Stimulated activated memory B cell treated with anti-CD40 and anti-IgM and Interleukin-4, amounts not matched to agents 10 μg/mL and 1 μg/mL and 100 μg/mL, for 72 hours (primary cell): Measurements from ENCODE around the gene ZNF236.

Source experiments
- ATAC-seq: fragments of 150-1000 bp; cut with Tn5 transposase; 2 replicates; pipeline ENCODE4 v1.10.0; 2021
- H3K27ac Mint-ChIP-seq: one replicate; pipeline ENCODE4 v1.8.0; 2022; ENCODE audit warnings: mild to moderate bottlenecking, mixed read lengths
- H3K27me3 Mint-ChIP-seq: one replicate; pipeline ENCODE4 v1.8.0; 2022; ENCODE audit warnings: mixed read lengths
- H3K36me3 Mint-ChIP-seq: one replicate; pipeline ENCODE4 v1.8.0; 2022; ENCODE audit warnings: mixed read lengths
- H3K4me1 Mint-ChIP-seq: one replicate; pipeline ENCODE4 v1.8.0; 2022; ENCODE audit warnings: mixed read lengths
- H3K4me3 Mint-ChIP-seq: one replicate; pipeline ENCODE4 v1.8.0; 2022; ENCODE audit warnings: mild to moderate bottlenecking, moderate library complexity, mixed read lengths
- H3K9me3 Mint-ChIP-seq: one replicate; pipeline ENCODE4 v1.8.0; 2022; ENCODE audit warnings: mixed read lengths

The ZNF236 gene

GRCh38 chr18:76837071-76837470, 14.7 kb downstream of the ZNF236 start:
- H3K4me3 Mint-ChIP-seq = no peak overlapping the region

GRCh38 chr18:76838182-76838581, 15.8 kb downstream of the ZNF236 start:
- H3K27ac Mint-ChIP-seq = no peak overlapping the region

More at GRCh38 chr18:76837071-76837470, 14.7 kb downstream of the ZNF236 start:
- Mint-ChIP-seq H3K27ac (no peak overlapping the region), H3K27me3 (no peaks in the 10 kb centered on the region), H3K36me3 (peaks cover 15% of the 10 kb centered on the region), H3K4me1 (peaks cover 43% of the 10 kb centered on the region), H3K9me3 (no peaks in the 10 kb centered on the region)
- ATAC-seq = no peak

GRCh38 chr18:76839086-76839794, 16.9 kb downstream of the ZNF236 start:
- no peaks in the 10 kb centered on the region for H3K27me3 Mint-ChIP-seq
- H3K4me3 Mint-ChIP-seq = no peak overlapping the region
- no peak overlapping the region for H3K27ac Mint-ChIP-seq
- no peak for ATAC-seq
- H3K4me1 Mint-ChIP-seq = peaks cover 38% of the 10 kb centered on the region
- H3K9me3 Mint-ChIP-seq = no peaks in the 10 kb centered on the region
- H3K36me3 Mint-ChIP-seq = peaks cover 4% of the 10 kb centered on the region

More at GRCh38 chr18:76838182-76838581, 15.8 kb downstream of the ZNF236 start:
- H3K4me1 Mint-ChIP-seq = peaks cover 36% of the 10 kb centered on the region
- H3K36me3 Mint-ChIP-seq = peaks cover 8% of the 10 kb centered on the region
- no peak for ATAC-seq
- no peak overlapping the region for H3K4me3 Mint-ChIP-seq
- H3K9me3 Mint-ChIP-seq = no peaks in the 10 kb centered on the region
- no peaks in the 10 kb centered on the region for H3K27me3 Mint-ChIP-seq

- H3K4me3 Mint-ChIP-seq = no peak overlapping the region
- no peaks in the 10 kb centered on the region for H3K36me3 Mint-ChIP-seq
Observed at GRCh38 chr18:76842837-76843530, 20.6 kb downstream of the ZNF236 start.

GRCh38 chr18:76844144-76844543, 21.8 kb downstream of the ZNF236 start:
- Mint-ChIP-seq H3K27ac (no peak overlapping the region), H3K4me3 (no peak overlapping the region), H3K9me3 (no peaks in the 10 kb centered on the region), H3K27me3 (no peaks in the 10 kb centered on the region), H3K4me1 (peaks cover 45% of the 10 kb centered on the region), H3K36me3 (no peaks in the 10 kb centered on the region)
- ATAC-seq = no peak

More at GRCh38 chr18:76842837-76843530, 20.6 kb downstream of the ZNF236 start:
- Mint-ChIP-seq H3K27me3 (no peaks in the 10 kb centered on the region), H3K27ac (peak overlapping the region; percentile 24), H3K4me1 (peaks cover 44% of the 10 kb centered on the region), H3K9me3 (no peaks in the 10 kb centered on the region)
- ATAC-seq = no peak

- Mint-ChIP-seq H3K27me3 (no peaks in the 10 kb centered on the region), H3K27ac (no peak overlapping the region), H3K36me3 (no peaks in the 10 kb centered on the region), H3K4me3 (no peak overlapping the region), H3K9me3 (no peaks in the 10 kb centered on the region), H3K4me1 (peaks cover 45% of the 10 kb centered on the region)
- no peak for ATAC-seq
Observed at GRCh38 chr18:76844742-76845477, 22.6 kb downstream of the ZNF236 start.

- Mint-ChIP-seq H3K27me3 (no peaks in the 10 kb centered on the region), H3K9me3 (no peaks in the 10 kb centered on the region), H3K36me3 (no peaks in the 10 kb centered on the region), H3K4me1 (peaks cover 39% of the 10 kb centered on the region), H3K4me3 (no peak overlapping the region), H3K27ac (no peak overlapping the region)
- no peak for ATAC-seq
Observed at GRCh38 chr18:76846217-76846616, 23.9 kb downstream of the ZNF236 start.

- Mint-ChIP-seq H3K27me3 (no peaks in the 10 kb centered on the region), H3K9me3 (no peaks in the 10 kb centered on the region), H3K4me1 (peaks cover 39% of the 10 kb centered on the region), H3K27ac (no peak overlapping the region), H3K36me3 (peaks cover 15% of the 10 kb centered on the region), H3K4me3 (no peak overlapping the region)
- no peak for ATAC-seq
Observed at GRCh38 chr18:76847916-76848315, 25.6 kb downstream of the ZNF236 start.

GRCh38 chr18:76850112-76850511, 27.8 kb downstream of the ZNF236 start:
- no peak overlapping the region for H3K27ac Mint-ChIP-seq
- H3K9me3 Mint-ChIP-seq = no peaks in the 10 kb centered on the region
- H3K4me3 Mint-ChIP-seq = no peak overlapping the region
- ATAC-seq = no peak
- peaks cover 24% of the 10 kb centered on the region for H3K36me3 Mint-ChIP-seq
- no peaks in the 10 kb centered on the region for H3K27me3 Mint-ChIP-seq
- peaks cover 32% of the 10 kb centered on the region for H3K4me1 Mint-ChIP-seq

GRCh38 chr18:76855594-76855993, 33.2 kb downstream of the ZNF236 start:
- no peak for ATAC-seq
- H3K36me3 Mint-ChIP-seq = peaks cover 59% of the 10 kb centered on the region
- no peaks in the 10 kb centered on the region for H3K9me3 Mint-ChIP-seq
- no peak overlapping the region for H3K27ac Mint-ChIP-seq
- no peaks in the 10 kb centered on the region for H3K27me3 Mint-ChIP-seq
- H3K4me3 Mint-ChIP-seq = no peak overlapping the region
- peaks cover 4% of the 10 kb centered on the region for H3K4me1 Mint-ChIP-seq

- no peaks in the 10 kb centered on the region for H3K27me3 Mint-ChIP-seq
- H3K36me3 Mint-ChIP-seq = peaks cover 62% of the 10 kb centered on the region
- H3K27ac Mint-ChIP-seq = no peak overlapping the region
- H3K4me1 Mint-ChIP-seq = peaks cover 4% of the 10 kb centered on the region
- H3K4me3 Mint-ChIP-seq = no peak overlapping the region
- ATAC-seq = no peak
- no peaks in the 10 kb centered on the region for H3K9me3 Mint-ChIP-seq
Observed at GRCh38 chr18:76857476-76857875, 35.1 kb downstream of the ZNF236 start.

- H3K27me3 Mint-ChIP-seq = no peaks in the 10 kb centered on the region
- H3K27ac Mint-ChIP-seq = peak overlapping the region; percentile 53
- no peaks in the 10 kb centered on the region for H3K9me3 Mint-ChIP-seq
- peaks cover 4% of the 10 kb centered on the region for H3K4me1 Mint-ChIP-seq
- H3K36me3 Mint-ChIP-seq = peaks cover 69% of the 10 kb centered on the region
- no peak overlapping the region for H3K4me3 Mint-ChIP-seq
- ATAC-seq = peak; percentile 39
Observed at GRCh38 chr18:76859474-76860339, 37.4 kb downstream of the ZNF236 start.

- H3K9me3 Mint-ChIP-seq = no peaks in the 10 kb centered on the region
- no peak overlapping the region for H3K4me3 Mint-ChIP-seq
- no peaks in the 10 kb centered on the region for H3K27me3 Mint-ChIP-seq
- no peak for ATAC-seq
- H3K36me3 Mint-ChIP-seq = peaks cover 72% of the 10 kb centered on the region
- H3K4me1 Mint-ChIP-seq = peaks cover 4% of the 10 kb centered on the region
- H3K27ac Mint-ChIP-seq = no peak overlapping the region
Observed at GRCh38 chr18:76860411-76860810, 38.1 kb downstream of the ZNF236 start.

GRCh38 chr18:76866666-76867065, 44.3 kb downstream of the ZNF236 start:
- H3K36me3 Mint-ChIP-seq = peaks cover 72% of the 10 kb centered on the region
- no peak overlapping the region for H3K27ac Mint-ChIP-seq
- H3K4me3 Mint-ChIP-seq = no peak overlapping the region
- no peak for ATAC-seq
- H3K27me3 Mint-ChIP-seq = no peaks in the 10 kb centered on the region
- H3K4me1 Mint-ChIP-seq = no peaks in the 10 kb centered on the region
- H3K9me3 Mint-ChIP-seq = no peaks in the 10 kb centered on the region

GRCh38 chr18:76873311-76873710, 51.0 kb downstream of the ZNF236 start:
- Mint-ChIP-seq H3K4me1 (peaks cover 6% of the 10 kb centered on the region), H3K36me3 (peaks cover 49% of the 10 kb centered on the region), H3K27ac (no peak overlapping the region), H3K4me3 (no peak overlapping the region), H3K27me3 (no peaks in the 10 kb centered on the region), H3K9me3 (no peaks in the 10 kb centered on the region)
- no peak for ATAC-seq
